Liver (tissue), 3 donors: ENCODE measurements around the gene TAP2.

Source experiments
- ATF3 ChIP-seq: IDR thresholded peaks from 2 replicates; pipeline ENCODE4 v1.6.1; 2016; ENCODE audit warnings: antibody characterized with exemption
- CTCF ChIP-seq: fragments of 150-350 bp; IDR thresholded peaks from 2 replicates; pipeline ENCODE4 v1.5.1; 2017; ENCODE audit warnings: improper control_type of control experiment, low read depth, low read length; ENCODE audit not compliant: missing input control
- EGR1 ChIP-seq, 2 donors: IDR thresholded peaks; 2 replicates each; pipeline ENCODE4 v1.6.1; 2016 to 2018; ENCODE audit warnings: antibody characterized with exemption in 2 of 2, low read depth in 2 of 2
- NR2F2 ChIP-seq: IDR thresholded peaks from 2 replicates; pipeline ENCODE4 v1.6.1; 2016; ENCODE audit warnings: antibody characterized with exemption
- RAD21 ChIP-seq, 2 donors: IDR thresholded peaks; 2 replicates each; pipeline ENCODE4 v1.6.1; 2016; ENCODE audit warnings: antibody characterized with exemption in 2 of 2, mild to moderate bottlenecking in 2 of 2
- SP1 ChIP-seq: IDR thresholded peaks from 2 replicates; pipeline ENCODE4 v1.6.1; 2018; ENCODE audit warnings: antibody characterized with exemption, mild to moderate bottlenecking
- YY1 ChIP-seq: IDR thresholded peaks from 2 replicates; pipeline ENCODE4 v1.6.1; 2016; ENCODE audit warnings: antibody characterized with exemption, mild to moderate bottlenecking
- TF ChIP-seq, protein P1 (sequence below): IDR thresholded peaks from 2 replicates; pipeline ENCODE4 v1.6.1; 2016; ENCODE audit warnings: antibody characterized with exemption, mild to moderate bottlenecking
- TF ChIP-seq, protein P2 (sequence below): IDR thresholded peaks from 2 replicates; pipeline ENCODE4 v1.6.1; 2016; ENCODE audit warnings: antibody characterized with exemption
- donor health status: healthy.
- donor health status: healthy.

- TF ChIP-seq ATF3 (no peak), CTCF (no peak), RAD21 (IDR thresholded peaks at IDR 0.05) (no peak), EGR1 (IDR thresholded peaks at IDR 0.05; ENCODE audit: low read depth in 2 of 2) (no peak), YY1 (no peak), NR2F2 (no peak), SP1 (no peak)
- TF ChIP-seq, protein P1, sequence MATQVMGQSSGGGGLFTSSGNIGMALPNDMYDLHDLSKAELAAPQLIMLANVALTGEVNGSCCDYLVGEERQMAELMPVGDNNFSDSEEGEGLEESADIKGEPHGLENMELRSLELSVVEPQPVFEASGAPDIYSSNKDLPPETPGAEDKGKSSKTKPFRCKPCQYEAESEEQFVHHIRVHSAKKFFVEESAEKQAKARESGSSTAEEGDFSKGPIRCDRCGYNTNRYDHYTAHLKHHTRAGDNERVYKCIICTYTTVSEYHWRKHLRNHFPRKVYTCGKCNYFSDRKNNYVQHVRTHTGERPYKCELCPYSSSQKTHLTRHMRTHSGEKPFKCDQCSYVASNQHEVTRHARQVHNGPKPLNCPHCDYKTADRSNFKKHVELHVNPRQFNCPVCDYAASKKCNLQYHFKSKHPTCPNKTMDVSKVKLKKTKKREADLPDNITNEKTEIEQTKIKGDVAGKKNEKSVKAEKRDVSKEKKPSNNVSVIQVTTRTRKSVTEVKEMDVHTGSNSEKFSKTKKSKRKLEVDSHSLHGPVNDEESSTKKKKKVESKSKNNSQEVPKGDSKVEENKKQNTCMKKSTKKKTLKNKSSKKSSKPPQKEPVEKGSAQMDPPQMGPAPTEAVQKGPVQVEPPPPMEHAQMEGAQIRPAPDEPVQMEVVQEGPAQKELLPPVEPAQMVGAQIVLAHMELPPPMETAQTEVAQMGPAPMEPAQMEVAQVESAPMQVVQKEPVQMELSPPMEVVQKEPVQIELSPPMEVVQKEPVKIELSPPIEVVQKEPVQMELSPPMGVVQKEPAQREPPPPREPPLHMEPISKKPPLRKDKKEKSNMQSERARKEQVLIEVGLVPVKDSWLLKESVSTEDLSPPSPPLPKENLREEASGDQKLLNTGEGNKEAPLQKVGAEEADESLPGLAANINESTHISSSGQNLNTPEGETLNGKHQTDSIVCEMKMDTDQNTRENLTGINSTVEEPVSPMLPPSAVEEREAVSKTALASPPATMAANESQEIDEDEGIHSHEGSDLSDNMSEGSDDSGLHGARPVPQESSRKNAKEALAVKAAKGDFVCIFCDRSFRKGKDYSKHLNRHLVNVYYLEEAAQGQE: no peak
- TF ChIP-seq, protein P2, sequence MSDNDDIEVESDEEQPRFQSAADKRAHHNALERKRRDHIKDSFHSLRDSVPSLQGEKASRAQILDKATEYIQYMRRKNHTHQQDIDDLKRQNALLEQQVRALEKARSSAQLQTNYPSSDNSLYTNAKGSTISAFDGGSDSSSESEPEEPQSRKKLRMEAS: no peak
These were observed 4.9 kb upstream of the TAP2 start for GRCh38 chr6:32843331-32843978.
